OCI-LY7 (cell line): ENCODE results near the gene LITAFD.
"Not testable (repeated sequence)": the region's sequence is repeated elsewhere in the genome, so short reads cannot be mapped to it uniquely, and the experiment has no call there.

Experiments used
- CTCF ChIP-seq: fragments of 200-600 bp; sonication (generic); conservative IDR thresholded peaks from 2 replicates; pipeline ENCODE4 v1.5.1; 2014; ENCODE audit warnings: mild to moderate bottlenecking, antibody characterized with exemption, low read length, moderate library complexity, mixed read lengths
- EZH2phosphoT487 ChIP-seq: fragments of 200-600 bp; sonication (generic); IDR thresholded peaks from 2 replicates; pipeline ENCODE4 v1.6.1; 2018; ENCODE audit warnings: low read depth, borderline replicate concordance, mild to moderate bottlenecking, mixed run types, antibody characterized with exemption, low read length, moderate library complexity, mixed read lengths

GRCh38 chr16:8875317-8875716, 6.8 kb upstream of the LITAFD start:
- not testable (repeated sequence) for TF ChIP-seq CTCF, EZH2phosphoT487
